ENCODE results near the gene PTH1R. TPM values are rescaled to one million over a fixed set of nuclear protein-coding genes. Genes with fewer than 3 reads are reported as not detected.

Gene PTH1R
- polyA plus RNA-seq, 1 of the 3 experiments (the other 2 are of a cell fraction), result 0.07 TPM

- TF ChIP-seq GABPA (IDR thresholded peaks at IDR 0.05; ENCODE audit: low read depth), result no peak
Measured at GRCh38 chr3:46902188-46902631, 24.7 kb downstream of the PTH1R start (continued).

- H4K20me1 ChIP-seq (ENCODE audit: insufficient read depth), result no peaks in the 10 kb centered on the region
- POLR2A ChIA-PET, result interaction anchor here (0.6 kb wide), 1 partner anchor 11 kb away, joined by 3 read pairs; no protein-coding TSS in a partner anchor
- peaks cover 0 to 23% of the 10 kb centered on the region in 2 experiments; a peak in 1 of 4 replicates for H3K4me1 ChIP-seq (ENCODE audit: control insufficient read depth in 1 of 2, insufficient read depth in 2 of 2, low read depth in 1 of 2, low read length in 1 of 2)
- H2AFZ ChIP-seq (ENCODE audit: low read depth), result no peak overlapping the region
- no peak overlapping the region for H3K9ac ChIP-seq
- H3F3A ChIP-seq (replicated peaks; ENCODE audit: insufficient read depth), result no peaks in the 10 kb centered on the region
- H3K9me2 ChIP-seq, result no peaks in the 10 kb centered on the region
- H3K9me3 ChIP-seq, result no peaks in the 10 kb centered on the region
- no peaks in the 10 kb centered on the region for H3K27me3 ChIP-seq (ENCODE audit: insufficient read depth)
- CTCF ChIA-PET, result interaction anchor here (0.5 to 31.0 kb wide), 4 partner anchors 30 to 415 kb away, joined by 3 to 480 read pairs (median 4); partner anchors contain the start of gene PTH1R
- no peak for DNase-seq
- H3K27ac ChIP-seq (ENCODE audit: low read depth in 2 of 2, low read length in 1 of 2), result no peak overlapping the region
- no peak overlapping the region for H3K4me3 ChIP-seq (ENCODE audit: low read depth in 2 of 2, low read length in 1 of 2)
- 81% methylated on average over 14 of the region's 21 CpGs for WGBS (ENCODE audit: low lambda C conversion rate)
- H3K4me2 ChIP-seq, result no peak overlapping the region
- no peak for TF ChIP-seq TCF12 (IDR thresholded peaks at IDR 0.05)
- no peak for TF ChIP-seq IRF3 (IDR thresholded peaks at IDR 0.05; ENCODE audit: low read depth, low read length)
- no peak for TF ChIP-seq NRF1 (IDR thresholded peaks at IDR 0.05; ENCODE audit: low read depth, low read length)
- peak; percentile 47; the same call in 1 of the 2 replicates for TF ChIP-seq USF1 (IDR thresholded peaks at IDR 0.05; ENCODE audit: borderline replicate concordance, low read depth)
- TF ChIP-seq SIN3A (IDR thresholded peaks at IDR 0.05; ENCODE audit: borderline replicate concordance, low read depth, low read length), result no peak
- no peaks in the 10 kb centered on the region for H3K79me2 ChIP-seq (ENCODE audit: insufficient read depth)
- H3K36me3 ChIP-seq (replicated peaks in 1 of 2; ENCODE audit: control insufficient read depth in 1 of 2, insufficient read depth in 2 of 2, low read length in 1 of 2), result no peaks in the 10 kb centered on the region
Measured at GRCh38 chr3:46903341-46904302, 26.1 kb downstream of the PTH1R start.

GRCh38 chr3:46904303-46905212 is 27.0 kb downstream of the PTH1R start:
- POLR2A ChIA-PET, result no interaction called here
- Histone ChIP-seq H3K4me3 (ENCODE audit: low read depth in 2 of 2, low read length in 1 of 2) (no peak overlapping the region), H3K36me3 (replicated peaks in 1 of 2; ENCODE audit: control insufficient read depth in 1 of 2, insufficient read depth in 2 of 2, low read length in 1 of 2) (no peaks in the 10 kb centered on the region), H3K79me2 (ENCODE audit: insufficient read depth) (no peaks in the 10 kb centered on the region), H3K9me3 (no peaks in the 10 kb centered on the region), H3K27ac (ENCODE audit: low read depth in 2 of 2, low read length in 1 of 2) (no peak overlapping the region), H2AFZ (ENCODE audit: low read depth) (no peak overlapping the region), H3K9me2 (no peaks in the 10 kb centered on the region), H4K20me1 (ENCODE audit: insufficient read depth) (no peaks in the 10 kb centered on the region), H3K4me1 (ENCODE audit: control insufficient read depth in 1 of 2, insufficient read depth in 2 of 2, low read depth in 1 of 2, low read length in 1 of 2) (peaks cover 0 to 22% of the 10 kb centered on the region in 2 experiments; a peak in 1 of 4 replicates), H3K4me2 (no peak overlapping the region), H3F3A (replicated peaks; ENCODE audit: insufficient read depth) (no peaks in the 10 kb centered on the region), H3K9ac (no peak overlapping the region), H3K27me3 (ENCODE audit: insufficient read depth) (no peaks in the 10 kb centered on the region)
- TF ChIP-seq RFX5 (IDR thresholded peaks at IDR 0.05; ENCODE audit: low read length), result no peak
- no peak for TF ChIP-seq MXI1 (IDR thresholded peaks at IDR 0.05; ENCODE audit: low read depth, low read length)
- no peak for DNase-seq
- 77% methylated on average over 18 of the region's 18 CpGs for WGBS (ENCODE audit: low lambda C conversion rate)
- CTCF ChIA-PET, result interaction anchor here (0.5 to 31.0 kb wide), 8 partner anchors 10 to 416 kb away, joined by 3 to 480 read pairs (median 3); partner anchors contain the start of gene PTH1R

All from SK-N-SH (cell line).